ENCODE measurements around the gene NADSYN1.

- TF ChIP-seq CTCF (IDR thresholded peaks at IDR 0.05; ENCODE audit: insufficient read depth, low read depth, low read length), result no peak
- TF ChIP-seq EZH2 (IDR thresholded peaks at IDR 0.05; ENCODE audit: insufficient read depth, low read length), result no peak
Observed at GRCh38 chr11:71425409-71425808, 27.6 kb upstream of the NADSYN1 start.

Data from astrocyte (in vitro differentiated cells and primary cell).